ENCODE data around the gene GNA14.
"Not testable (repeated sequence)": the region's sequence is repeated elsewhere in the genome, so short reads cannot be mapped to it uniquely, and the experiment has no call there.

The GNA14 gene

DNA sequence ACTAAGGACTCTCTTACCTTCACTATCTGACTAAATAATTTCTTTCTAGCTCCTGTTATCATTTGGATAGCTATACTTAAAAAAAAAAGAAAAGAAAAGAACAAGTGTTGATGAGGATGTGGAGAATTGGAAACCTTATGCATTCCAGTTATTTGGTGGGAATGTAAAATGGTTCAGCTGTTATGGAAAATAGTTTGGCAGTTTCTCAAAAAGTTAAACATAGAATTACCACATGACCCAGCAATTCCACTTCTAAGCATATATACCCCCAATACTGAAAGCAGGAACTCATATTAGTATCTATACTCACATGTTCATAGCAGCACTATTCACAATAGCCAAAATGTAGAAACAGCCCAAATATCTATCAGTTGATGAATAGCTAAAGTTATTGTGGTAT, 61.1 kb downstream of the GNA14 start:
- DNase-seq, result no peak

DNA sequence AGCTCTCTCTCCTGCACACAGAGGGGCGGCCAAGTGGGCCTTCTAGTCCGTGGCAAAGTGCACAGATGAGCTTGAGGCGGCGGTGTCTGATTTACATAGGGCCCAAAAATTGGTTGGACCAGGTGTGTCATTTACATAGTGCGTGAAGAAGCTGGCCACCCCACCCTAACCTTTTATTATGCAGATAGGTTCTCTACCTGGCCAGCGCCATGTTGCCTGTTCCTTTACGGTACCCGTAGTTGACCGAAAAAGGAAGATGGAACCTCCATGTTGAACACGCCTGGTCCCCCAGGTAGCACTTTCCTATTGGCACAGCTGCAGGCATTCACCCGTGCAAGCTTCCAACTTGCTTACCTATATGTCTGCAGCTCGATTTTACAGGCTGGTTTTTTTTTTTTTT, 61.5 kb downstream of the GNA14 start:
- no peak for DNase-seq

DNA sequence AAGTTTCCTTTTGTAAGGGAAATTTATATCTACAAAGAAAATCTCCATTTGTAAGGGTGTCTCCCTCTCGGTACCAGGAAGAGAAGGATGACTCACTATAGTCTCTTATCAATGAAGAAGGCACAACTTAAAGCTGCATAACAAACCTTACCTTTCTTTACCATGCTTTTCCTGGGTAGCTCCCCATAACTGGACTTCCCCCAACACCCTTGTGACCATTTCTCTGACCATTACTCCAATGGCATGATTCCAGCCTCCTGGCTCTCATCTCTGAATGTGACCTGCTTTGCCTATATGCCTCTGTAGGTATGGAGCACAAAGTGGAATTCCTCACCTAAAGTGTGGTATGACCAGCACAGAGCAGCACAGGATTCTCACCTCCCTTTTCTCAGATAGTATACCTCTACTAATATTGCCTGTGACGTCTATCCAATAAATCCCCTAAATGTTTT, 62.8 kb downstream of the GNA14 start:
- no peak for DNase-seq

DNA sequence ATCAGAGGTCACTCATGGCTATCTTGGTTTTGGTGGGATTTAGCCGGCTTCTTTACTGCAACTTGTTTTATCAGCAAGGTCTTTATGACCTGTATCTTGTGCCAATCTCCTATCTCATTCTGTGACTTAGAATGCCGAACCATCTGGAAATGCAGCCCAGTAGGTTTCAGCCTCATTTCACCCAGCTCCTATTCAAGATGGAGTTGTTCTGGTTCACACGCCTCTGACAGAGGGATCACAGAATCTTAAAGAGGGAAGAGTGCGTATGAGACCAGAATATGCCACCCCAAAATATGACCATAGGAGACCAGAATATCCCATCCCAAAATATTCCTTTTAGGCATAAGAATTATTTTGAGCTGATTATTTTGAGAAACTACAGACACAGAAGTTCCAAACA, 63.2 kb downstream of the GNA14 start:
- not testable (repeated sequence) for DNase-seq

DNA sequence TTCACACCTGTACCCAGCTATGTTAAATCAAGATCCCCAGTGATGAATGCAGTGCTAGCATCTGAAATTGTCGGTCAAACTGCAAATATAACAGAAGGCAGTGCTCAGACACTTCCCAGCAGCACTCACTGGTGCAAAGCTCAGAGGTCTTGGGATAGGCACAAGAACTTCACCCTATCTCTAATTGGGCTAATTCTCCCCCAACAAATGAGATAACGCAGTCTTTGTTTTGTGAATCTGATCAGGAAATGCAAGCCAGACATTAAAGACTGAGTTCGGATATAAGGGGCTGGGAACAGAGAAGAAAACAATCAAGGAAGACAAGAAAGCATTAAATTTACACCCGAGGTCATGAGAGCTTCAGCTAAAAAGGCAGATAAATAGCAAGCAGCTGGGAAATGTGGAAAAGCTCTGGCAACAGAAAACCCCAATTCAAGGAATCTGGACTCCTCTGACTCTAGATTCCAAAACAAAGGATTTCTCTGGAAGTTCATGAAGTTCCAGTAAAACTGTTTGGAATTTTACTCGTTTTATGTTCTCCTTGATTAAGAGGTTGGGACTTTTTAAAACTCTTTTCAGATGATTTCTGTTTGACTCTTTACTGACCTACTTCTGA, 65.1 kb downstream of the GNA14 start:
- DNase-seq, result no peak

DNA sequence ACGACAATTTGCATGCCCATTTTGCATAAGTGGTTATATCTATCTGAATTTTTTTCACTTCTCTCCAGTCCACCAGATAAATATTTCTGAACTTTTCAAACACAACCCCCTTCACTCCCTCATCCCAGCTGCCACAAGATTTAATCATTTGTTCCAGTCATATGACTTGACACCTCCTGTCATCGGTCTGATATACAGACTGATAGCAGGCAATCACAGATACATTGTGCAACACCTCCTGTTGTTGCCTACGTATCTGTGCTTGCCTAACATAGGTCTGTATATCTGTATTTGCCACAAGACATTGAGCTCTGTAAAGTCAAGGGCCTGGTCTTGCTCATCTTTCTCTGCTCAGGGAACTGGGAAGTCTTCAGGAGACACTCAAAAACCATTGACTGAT, 65.6 kb downstream of the GNA14 start:
- no peak for DNase-seq

DNA sequence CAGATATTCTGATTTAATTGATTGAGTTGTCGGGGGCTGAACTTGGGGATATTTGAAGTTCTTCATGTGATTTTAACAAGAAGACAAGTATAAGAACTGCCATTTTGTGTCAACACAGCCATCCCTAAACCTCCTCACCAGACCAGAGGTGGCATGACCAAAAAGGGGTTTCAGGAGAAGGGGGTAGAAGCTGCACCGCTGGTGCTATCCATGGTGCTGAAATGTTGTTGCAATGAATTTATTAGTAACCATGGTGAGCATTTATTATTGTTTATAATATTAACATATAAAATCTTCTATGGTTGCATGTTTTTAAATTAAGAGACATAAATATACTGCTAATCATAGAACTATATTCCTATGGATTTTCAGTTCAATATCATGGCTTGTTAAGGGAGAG, 72.3 kb downstream of the GNA14 start:
- no peak for DNase-seq

DNA sequence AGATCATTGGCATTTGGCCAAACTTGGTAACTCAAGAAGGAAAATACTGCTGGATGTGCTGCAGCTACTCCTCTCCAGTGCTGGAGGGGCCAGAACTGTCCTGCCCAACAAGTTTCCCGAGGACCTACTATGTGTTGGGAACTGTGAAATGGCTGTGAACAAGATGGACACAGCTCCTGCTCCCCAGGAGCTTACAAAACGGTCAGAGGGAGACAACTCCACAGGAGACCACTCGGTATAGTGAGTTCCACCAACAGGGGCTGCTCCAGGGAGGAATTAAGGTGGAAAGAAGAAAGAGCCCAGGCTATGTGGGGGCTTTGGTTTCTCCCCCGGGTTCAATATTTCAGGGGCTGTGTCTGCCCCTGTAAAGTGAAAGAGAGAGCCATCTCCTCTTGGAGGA, 78.8 kb downstream of the GNA14 start:
- DNase-seq, result no peak

DNA sequence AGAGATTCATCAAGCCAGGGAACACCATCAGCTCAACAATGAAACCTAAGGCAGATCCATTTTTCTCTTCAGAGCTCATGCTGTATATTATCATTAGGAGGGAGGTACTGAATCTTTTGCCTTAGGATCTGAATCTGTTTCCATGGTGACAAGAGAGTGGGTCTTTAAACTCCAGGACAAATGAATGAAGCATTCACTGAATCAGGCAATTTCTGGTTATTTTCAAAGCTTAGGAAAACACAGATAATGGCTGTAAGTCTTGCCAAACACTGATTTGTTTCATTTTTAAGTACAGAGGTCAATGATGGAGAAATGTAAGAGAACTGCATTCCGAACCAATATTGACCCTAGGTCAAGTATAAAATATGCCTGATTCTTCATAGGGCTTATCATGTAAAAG, 84.9 kb downstream of the GNA14 start:
- no peak for DNase-seq

DNA sequence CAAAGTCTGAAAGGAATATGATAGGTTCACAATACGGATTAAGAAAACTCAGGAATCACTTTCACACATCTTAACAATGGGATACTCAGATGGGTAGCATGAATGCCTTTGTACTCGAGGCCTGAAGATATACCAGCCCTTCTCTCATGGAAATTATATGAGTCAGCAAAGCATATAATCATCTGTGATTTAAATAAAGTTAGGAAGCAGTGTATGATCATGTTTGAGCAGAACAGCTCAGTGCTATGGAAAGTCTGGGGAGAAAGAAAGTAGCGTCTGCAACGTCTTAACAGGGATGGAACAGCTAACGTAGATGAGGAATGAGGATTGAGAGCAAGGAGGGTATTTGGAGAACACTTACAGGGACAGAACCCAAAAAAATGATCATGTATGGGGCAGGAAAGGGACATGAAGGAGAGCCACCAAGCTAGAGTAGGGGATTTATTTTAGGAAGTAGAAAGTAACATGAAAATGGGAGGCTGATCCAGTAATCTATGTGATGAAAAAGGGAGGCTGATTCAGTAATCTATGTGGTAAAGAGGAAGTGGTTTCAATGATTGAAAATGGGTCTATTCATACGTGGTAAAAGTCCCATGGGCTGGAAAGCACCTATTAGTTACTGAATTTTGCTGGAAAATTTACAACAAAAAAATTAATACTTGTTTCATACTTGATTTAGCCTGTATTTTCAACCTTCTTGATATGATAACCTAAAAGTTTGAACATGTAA, 85.9 kb downstream of the GNA14 start:
- no peak for DNase-seq

DNA sequence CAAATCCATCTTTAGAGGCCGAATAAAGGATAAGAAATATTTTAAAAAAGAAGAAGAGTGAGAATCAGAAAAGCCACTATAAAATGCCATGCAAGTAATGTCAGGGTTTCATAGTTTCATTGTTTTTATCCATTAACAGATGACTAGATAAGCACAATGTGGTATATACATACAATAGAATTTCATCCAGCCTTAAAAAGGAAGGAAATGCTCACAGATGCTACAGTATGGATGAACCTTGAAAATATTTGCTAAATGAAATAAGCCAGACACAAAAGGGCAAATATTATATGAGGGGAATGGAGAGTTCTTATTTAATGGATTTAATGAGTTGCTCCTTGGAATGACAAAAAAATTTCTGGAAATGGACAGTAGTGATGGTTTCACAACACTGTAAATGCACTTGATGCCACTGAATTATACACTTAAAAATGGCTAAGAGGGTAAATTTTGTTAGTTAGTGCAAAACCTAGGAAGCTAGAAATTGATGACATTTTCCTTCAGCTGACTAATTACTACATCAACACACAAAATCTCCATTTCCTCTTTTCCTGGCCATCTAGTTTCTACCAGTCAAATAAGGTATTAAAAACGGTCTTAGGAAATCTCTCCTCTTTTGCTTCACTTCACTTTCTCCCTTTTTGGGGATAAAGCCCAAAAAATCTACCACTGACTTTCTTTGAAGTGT, 86.6 kb downstream of the GNA14 start:
- DNase-seq, result no peak

DNA sequence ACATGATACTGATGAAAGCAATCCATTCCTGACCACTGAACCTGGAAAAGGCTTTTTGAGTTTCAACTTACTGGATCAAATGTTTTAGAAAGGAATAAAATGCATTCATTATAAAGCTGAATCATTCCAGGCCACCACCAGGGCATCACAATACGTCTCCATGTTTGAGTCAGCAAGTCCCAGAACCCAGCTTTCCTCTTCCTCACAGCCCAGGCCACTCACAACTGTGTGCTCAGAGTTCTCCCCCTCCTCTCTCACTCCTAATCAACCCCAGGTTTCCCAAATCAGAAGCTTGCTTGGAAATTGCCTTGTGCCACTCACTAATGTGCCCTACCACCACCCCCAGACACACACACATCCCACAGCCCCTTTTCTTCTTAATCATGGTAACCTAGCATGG, 91.7 kb downstream of the GNA14 start:
- DNase-seq, result no peak

DNA sequence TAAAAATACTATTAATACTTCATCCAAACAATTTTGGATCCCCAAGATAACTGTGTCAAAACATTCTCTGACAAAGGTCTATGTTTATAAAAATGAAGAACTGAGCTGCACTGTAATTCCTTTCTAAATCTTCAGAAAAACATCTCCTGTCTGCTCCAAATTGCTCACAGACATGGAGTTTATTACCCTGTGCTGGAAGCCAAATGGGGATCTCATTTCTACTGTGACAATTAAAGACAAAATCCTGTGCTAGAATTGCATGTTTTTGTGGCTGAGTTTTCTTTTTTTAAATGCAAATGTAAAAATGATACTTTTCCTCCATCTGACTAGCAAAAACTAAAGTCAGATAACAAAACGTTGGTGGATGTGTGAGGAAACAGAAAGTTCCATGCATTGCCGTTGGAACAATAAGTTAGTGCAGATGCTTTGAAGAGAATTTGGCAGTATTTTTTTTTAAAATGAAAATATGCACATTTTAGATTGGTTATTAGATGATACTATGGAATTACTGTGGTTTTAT, 93.5 kb downstream of the GNA14 start:
- DNase-seq, result no peak

DNA sequence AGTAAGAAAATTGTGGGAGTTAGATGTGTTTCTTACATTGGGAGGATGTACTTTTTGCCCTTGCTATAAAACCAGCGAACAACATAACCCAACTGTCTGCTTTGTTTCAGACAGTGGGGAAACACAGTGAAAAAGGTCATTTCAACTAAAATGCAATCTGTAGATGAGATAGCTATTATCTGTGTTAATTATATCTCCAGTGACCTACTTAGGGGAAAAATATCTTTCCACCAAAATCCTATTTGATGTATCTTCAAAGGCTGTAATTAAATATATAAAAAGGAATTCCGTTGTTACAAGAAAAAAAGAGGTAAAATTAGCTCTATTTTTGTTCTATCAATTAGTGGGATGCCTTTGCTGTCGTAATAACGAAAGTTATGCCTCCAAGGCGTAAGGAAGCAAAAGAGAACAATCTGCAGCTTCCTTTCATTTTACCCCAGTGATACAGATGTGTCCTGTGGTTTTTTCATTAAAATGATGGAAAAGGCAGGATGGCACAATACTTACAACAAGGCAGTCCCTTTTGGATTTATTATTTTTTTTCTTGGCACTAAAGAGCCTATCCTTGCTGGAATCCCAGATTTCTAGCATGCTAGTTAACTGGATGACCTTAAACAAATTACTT, 100.9 kb downstream of the GNA14 start:
- DNase-seq, result no peak

DNA sequence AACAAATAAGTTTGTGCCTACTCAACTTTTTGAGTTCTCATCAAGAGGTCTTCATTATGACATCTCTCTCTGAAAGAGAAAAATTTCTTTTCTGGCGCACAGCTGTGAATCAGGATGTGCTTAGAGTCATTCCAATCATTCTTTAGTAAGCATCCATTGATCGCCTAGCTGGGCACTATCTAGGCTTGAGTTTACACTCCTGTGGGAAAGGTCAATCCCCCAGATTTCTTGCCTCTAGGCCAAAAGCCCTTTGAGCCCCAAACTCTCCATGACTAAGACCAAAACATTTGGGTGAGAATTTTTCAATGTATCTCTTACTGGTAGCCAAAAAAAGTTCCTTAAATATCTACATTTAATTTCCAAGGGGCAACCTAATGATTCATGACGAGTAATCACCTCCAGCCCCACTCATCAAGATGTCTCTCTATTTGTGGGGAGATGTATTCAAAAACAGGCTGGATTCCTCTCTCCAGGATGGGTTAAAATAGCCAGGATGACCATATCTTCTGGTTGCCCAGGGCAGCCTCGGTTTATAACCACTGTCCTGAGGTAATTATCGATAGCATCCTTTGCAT, 101.7 kb downstream of the GNA14 start:
- DNase-seq, result no peak

DNA sequence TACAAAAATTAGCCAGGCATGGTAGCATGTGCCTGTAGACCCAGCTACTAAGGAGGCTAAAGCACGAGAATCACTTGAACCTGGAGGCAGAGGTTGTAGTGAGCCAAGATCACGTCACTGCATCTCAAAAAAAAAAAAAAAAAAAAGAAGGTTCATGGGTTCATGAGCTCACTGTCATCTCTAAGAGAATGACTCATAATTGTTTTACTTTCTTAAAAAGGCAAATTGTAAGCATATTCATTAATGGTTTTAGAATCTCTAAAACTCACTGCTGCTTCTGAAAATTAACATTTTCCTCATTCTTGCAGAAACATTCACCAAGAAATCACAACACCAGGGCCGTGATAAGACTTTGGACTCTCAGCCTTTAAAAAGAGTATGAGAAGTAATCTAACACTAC, 103.6 kb downstream of the GNA14 start:
- no peak for DNase-seq

DNA sequence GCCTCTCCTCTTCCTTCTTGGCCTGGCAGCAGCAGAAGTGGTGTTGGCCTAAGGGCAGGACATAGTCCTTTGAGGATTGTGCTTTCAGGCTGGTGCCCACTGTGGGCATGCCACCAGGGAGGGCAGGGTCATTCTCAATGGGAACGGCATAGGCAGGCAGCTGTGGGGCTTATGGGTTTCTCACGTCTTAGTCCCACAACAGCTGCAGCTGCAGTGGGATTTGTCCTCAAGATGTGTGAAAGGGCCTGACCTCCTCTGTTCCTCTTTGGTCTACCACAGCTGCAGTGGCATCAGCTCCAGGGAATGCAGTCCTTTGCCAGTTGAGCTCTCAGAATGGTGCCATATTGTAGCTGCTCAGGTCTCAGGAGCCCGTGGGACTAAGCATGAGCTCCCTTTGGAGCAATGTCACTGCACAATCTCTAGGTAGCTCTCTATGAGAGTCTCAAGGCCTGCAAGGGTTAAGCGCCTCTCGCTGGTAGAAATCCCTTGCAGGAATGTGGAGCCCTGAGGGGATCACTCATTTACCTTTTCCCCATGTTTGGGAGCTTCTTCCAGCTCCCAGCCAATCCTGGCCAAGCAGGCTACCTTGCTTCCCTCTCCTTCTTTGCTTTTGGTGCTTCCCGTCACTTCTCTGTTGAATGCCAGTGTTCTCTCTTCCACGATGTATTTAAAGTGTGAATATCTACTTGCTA, 104.8 kb downstream of the GNA14 start:
- DNase-seq, result no peak

DNA sequence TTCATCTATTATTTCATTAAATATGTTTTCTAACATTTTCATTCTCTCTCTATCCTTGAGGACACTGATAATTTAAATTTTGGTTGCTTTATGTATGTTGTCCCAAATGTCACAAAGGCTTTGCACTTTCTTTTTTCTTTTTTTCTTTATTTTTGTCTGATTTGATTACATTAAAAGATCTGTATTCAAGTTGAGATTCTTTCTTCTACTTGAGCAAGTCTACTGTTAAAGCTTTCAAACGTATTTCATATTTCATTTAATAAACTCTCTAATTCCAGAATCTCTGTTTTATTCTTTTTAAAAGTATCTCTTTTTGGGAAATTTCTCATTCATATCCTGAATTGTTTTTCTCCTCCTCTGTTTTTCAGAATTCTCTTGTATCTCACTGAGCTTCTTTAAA, 106.5 kb downstream of the GNA14 start:
- DNase-seq, result no peak

DNA sequence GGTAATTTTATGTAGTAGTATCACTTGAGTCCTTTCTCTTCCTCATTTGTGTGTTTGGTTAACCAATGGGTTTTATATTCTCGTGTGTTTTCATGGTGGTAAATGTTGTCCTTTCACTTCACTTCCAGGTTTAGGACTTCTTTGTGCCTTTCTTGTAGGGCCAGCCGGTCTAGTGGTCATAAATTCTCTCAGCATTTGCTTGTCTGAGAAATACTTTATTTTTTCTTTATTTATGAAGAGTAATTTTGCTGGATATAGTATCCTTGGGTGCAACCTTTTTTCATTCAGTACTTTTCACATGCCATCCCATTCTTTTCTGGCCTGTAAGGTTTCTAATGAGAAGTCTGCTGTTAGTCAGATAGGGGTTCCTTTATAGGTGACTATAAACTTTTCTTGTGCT, 107.1 kb downstream of the GNA14 start:
- DNase-seq, result no peak

DNA sequence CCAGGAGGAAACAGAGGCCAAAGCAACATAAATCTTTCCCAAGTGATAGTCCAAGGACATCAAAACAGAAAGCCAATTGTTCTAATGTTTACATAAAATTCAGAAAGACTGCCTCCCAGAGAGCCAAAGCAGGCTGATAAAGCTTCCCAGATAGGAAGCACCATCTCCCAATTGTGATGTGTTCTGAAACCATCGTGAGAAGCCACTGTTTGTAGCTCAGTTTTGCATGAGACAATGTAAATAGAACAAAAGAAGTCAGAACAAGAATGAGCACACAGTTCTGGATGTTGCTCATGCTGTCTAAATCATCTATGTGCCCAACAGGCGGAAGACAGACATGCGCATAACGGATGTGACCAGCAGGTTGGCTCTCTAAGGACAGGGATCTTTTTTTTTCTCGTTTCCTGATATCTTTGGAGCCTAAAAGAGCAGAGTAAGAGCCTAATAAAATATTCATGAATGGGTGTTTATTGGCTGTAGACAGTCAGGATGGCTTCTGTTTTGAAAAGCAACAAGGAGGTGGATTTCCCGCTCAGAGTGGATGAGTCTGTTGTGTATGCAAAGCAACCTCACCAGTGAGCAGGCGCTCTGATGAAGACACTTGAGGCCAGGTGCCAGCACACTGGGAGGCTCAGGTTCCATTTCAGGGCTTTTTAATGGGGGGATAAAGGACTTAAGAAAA, 113.6 kb downstream of the GNA14 start:
- no peak for DNase-seq

DNA sequence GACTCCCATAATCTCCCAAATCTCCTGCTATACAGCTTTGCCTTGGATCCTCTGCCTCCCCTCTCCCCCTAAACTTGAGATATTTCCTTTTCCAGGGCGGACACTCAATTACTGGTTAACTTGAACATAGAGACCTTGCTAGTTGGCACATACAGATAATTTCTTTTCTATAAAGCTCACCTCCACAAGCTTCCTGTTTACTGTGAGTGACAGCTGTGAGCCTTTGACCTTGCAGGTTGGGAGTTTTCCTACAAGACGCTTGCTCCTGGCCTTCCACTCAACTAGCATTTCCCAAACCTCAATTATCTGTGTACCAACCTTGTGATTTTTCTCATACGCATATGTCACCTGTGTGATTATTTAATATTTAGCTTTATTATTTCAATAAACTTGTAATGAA, 114.5 kb downstream of the GNA14 start:
- no peak for DNase-seq

DNA sequence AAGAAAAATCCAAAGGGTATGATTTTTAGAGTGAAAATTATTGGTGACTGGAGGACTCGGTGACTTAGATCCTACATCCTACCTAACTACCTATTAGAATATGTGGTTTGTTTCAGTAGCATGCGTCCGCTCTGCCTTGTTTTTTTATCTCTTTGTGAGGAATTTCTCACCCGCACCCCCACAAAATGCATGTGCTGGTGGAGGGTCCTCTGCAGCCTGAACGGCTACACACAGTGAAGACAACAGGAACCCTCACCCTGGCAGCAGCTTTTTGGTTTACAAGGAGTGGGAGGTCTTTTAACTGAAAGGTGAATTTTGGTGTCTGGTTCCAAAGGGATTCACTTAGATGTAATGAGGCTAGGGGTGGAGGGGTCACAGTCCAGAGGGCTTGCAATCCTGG, 115.5 kb downstream of the GNA14 start:
- no peak for DNase-seq

All from SIG-M5 (cell line).